RWPE1 (cell line): Measurements from ENCODE around the gene SPN.
A peak's percentile ranks its signal among the peaks of the same experiment; 100 is the strongest.

Experiments used
- CTCF ChIA-PET: fragments of 350-600 bp; sonication (Branson Sonifier 250); formaldehyde crosslinking; extraction: SDS; loops from one replicate; lab custom pipeline; 2021; lab: Yijun Ruan, JAX
- POLR2A ChIA-PET: fragments of 400-600 bp; formaldehyde crosslinking; extraction: SDS; loops from one replicate; lab custom pipeline; 2020; ENCODE audit warnings: antibody characterized with exemption; ENCODE audit not compliant: low non-redundant PET; lab: Yijun Ruan, JAX
- DNase-seq: peaks from one replicate; pipeline ENCODE4 v3.0.0; 2012; ENCODE audit warnings: low spot score
- H3K27ac ChIP-seq: fragments of 450-650 bp; 2 replicates; pipeline ENCODE4 v1.5.1; 2017
- TF ChIP-seq, protein P1 (sequence below): fragments of 450-650 bp; conservative IDR thresholded peaks from 2 replicates; pipeline ENCODE4 v1.5.1; 2017; ENCODE audit warnings: low read depth, mild to moderate bottlenecking

SPN gene

DNA sequence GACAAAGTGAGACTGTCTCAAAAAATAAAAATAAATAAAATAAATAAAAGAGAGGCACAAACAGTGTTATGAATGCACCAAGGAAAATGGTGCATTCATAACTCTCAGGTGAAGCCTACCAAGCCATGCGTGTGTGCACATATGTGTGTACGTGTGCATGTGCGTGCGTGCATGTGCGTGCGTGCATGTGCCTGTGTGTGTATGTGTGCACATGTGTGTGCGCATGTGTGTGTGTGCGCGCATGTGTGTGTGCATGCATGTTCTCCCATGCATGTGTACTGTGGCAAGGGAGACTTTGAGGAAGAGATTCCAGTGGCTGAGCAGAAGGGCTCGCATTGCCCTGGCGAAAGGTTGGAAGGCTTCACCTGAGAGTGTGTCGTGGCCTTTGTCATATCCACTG lies 4.7 kb downstream of the SPN start:
- H3K27ac ChIP-seq: no peak overlapping the region
- DNase-seq: no peak
- CTCF ChIA-PET: no interaction called here
- POLR2A ChIA-PET: no interaction called here
- TF ChIP-seq, protein P1, sequence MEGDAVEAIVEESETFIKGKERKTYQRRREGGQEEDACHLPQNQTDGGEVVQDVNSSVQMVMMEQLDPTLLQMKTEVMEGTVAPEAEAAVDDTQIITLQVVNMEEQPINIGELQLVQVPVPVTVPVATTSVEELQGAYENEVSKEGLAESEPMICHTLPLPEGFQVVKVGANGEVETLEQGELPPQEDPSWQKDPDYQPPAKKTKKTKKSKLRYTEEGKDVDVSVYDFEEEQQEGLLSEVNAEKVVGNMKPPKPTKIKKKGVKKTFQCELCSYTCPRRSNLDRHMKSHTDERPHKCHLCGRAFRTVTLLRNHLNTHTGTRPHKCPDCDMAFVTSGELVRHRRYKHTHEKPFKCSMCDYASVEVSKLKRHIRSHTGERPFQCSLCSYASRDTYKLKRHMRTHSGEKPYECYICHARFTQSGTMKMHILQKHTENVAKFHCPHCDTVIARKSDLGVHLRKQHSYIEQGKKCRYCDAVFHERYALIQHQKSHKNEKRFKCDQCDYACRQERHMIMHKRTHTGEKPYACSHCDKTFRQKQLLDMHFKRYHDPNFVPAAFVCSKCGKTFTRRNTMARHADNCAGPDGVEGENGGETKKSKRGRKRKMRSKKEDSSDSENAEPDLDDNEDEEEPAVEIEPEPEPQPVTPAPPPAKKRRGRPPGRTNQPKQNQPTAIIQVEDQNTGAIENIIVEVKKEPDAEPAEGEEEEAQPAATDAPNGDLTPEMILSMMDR: no peak

- POLR2A ChIA-PET: no interaction called here
- CTCF ChIA-PET: no interaction called here
- DNase-seq: no peak
These were observed 5.2 kb downstream of the SPN start for GRCh38 chr16:29668267-29668666.

DNA sequence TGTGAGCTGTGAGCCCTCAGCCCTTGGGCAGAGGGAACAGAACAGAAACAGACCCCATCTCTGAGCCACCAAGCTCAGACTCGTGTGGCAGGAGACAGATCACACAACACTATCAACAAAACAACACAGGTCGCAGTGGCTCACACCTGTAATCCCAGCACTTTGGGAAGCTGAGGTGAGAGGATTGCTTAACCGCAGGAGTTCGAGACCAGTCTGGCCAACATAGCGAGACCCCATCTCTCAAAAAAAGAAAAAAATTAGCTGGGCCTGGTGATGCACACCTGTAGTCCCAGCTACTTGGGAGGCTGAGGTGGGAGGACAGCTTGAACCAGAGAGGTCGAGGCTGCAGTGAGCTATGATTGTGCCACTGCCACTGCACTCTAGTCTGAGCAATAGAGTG lies 10.5 kb downstream of the SPN start:
- TF ChIP-seq, protein P1: no peak
- CTCF ChIA-PET: no interaction called here
- POLR2A ChIA-PET: no interaction called here
- no peak for DNase-seq
- H3K27ac ChIP-seq: no peak overlapping the region

More at GRCh38 chr16:29668267-29668666, 5.2 kb downstream of the SPN start:
- H3K27ac ChIP-seq: no peak overlapping the region
- TF ChIP-seq, protein P1: no peak

- ChIA-PET CTCF (interaction anchor here (0.6 kb wide), 1 partner anchor 13 kb away, joined by 4 read pairs; no protein-coding TSS in a partner anchor), POLR2A (no interaction called here)
- TF ChIP-seq, protein P1: no peak
- no peak for DNase-seq
- no peak overlapping the region for H3K27ac ChIP-seq
These were observed 11.1 kb downstream of the SPN start for GRCh38 chr16:29674188-29674587.

DNA sequence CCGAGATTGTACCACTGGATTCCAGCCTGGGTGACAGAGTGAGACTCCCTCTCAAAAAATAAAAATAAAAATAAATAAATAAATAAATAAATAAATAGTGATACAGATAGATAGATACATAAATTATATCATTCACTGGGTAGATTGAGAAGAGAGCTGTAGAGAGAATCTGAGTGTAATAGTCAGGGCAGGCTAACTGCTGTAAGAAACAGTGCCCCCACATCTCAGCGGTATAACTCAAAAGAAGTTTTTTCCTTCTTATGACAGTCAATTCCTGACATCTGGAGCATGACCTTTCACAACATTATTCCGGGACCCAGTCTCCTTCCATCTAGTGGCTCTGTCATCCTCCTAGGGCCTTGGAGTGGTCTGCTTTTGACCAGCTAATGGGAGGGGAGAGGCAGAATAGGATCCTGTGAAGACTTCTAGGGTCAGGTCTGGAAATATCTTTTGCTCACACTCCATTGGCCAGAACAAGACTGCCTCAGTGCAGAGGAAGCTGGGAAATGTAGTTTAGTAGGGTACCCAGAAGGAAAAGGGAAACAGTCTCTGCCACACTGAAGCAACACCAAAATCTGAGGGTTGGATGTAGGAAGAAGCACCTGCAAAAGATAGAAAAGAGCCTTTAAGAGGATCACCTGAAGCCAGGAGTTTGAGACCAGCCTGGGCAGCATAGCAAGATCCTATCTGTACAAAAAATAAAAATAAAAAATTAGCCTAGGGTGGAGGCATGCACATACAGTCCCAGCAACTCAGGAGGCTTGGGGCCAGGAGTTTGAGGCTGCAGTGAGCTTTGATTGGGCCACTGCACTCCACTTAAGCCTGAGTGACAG lies 13.0 kb downstream of the SPN start:
- POLR2A ChIA-PET: no interaction called here
- TF ChIP-seq, protein P1: no peak
- peak; percentile 28 for DNase-seq
- CTCF ChIA-PET: interaction anchor here (0.6 kb wide), 1 partner anchor 448 kb away, joined by 4 read pairs; no protein-coding TSS in a partner anchor
- H3K27ac ChIP-seq: no peak overlapping the region

GRCh38 chr16:29676989-29677785 lies 14.1 kb downstream of the SPN start:
- ChIA-PET CTCF (interaction anchor here (0.6 kb wide), 2 partner anchors 355 to 447 kb away, joined by 3 to 4 read pairs; no protein-coding TSS in a partner anchor), POLR2A (no interaction called here)
- no peak overlapping the region for H3K27ac ChIP-seq
- DNase-seq: no peak
- TF ChIP-seq, protein P1: no peak
